HG02852 (cell line): ENCODE data around the gene BPIFB6.

ENCODE experiments used
- ATAC-seq: cut with Tn5 transposase; IDR thresholded peaks from one replicate; pipeline ENCODE4 v1.9.1; 2021; ENCODE audit warnings: mild to moderate bottlenecking, moderate library complexity; ENCODE audit not compliant: unreplicated experiment

Gene BPIFB6

DNA sequence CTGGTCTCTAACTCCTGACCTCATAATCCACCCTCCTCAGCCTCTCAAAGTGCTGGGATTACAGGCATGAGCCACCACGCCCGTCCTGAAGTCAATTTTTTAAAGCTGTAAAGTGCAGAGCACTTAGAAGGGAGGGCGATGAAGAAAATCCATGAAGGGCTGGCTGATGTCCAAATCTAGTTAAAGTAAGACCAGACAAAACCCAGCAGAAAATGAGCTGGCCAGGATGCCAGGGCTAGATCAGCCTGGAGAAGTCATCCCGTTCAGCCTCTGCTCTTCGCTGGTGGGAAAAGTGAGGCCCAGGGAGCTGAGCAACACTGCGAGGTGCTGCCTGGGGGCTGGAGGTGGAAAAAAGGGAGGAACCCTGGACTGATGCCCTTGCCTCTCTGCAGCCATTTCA, 51.1 kb downstream of the BPIFB6 start:
- no peak for ATAC-seq

DNA sequence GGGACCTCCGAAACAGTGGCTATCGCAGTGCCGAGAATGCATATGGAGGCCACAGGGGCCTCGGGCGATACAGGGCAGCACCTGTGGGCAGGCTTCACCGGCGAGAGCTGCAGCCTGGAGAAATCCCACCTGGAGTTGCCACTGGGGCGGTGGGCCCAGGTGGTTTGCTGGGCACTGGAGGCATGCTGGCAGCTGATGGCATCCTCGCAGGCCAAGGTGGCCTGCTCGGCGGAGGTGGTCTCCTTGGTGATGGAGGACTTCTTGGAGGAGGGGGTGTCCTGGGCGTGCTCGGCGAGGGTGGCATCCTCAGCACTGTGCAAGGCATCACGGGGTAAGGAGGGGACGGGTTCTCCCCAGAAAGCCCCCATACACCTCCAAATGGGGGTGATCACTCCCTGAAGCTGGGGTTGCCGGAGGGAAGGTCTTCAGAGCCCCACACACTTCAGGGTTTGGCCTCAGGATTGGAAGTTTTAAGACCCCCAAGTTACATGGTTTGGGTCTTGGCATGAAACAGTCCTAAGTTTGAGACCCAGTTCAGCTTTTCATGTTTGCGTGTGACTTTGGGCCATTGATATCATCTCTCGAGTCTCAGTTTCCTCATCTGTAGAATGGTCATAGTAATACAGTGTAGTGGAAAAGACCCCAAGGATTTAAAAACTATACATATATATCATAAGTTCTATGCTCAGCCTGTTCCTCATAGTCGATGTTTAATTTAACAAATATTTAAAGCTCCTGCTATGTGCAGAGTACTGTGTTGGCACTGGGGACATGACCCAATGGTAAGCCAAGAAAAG, 52.3 kb downstream of the BPIFB6 start:
- no peak for ATAC-seq

- ATAC-seq: no peak
These were observed 53.3 kb downstream of the BPIFB6 start for GRCh38 chr20:33084722-33085121.

- no peak for ATAC-seq
These were observed 54.7 kb downstream of the BPIFB6 start for GRCh38 chr20:33086052-33086722.

- no peak for ATAC-seq
These were observed 59.7 kb downstream of the BPIFB6 start for GRCh38 chr20:33091147-33091546.

DNA sequence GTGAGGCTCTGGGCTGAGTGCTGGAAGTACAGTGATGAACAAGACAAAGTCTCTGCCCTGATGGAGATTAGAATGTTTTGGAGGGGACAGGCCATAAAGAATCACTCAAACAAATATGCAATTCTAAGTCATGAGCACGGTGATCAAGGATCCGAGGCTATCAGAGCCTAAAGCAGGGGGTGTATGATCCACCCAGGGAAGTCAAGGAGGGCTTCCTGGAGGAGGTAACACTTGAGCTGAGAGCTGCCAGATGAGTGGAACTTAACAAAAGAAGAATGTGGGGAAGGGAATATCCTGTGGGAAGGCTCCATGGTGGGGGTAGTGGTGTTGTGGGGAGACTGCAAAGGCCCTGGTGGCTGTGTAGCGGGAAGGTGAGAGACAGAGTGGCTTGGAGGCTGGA, 60.2 kb downstream of the BPIFB6 start:
- ATAC-seq: no peak

DNA sequence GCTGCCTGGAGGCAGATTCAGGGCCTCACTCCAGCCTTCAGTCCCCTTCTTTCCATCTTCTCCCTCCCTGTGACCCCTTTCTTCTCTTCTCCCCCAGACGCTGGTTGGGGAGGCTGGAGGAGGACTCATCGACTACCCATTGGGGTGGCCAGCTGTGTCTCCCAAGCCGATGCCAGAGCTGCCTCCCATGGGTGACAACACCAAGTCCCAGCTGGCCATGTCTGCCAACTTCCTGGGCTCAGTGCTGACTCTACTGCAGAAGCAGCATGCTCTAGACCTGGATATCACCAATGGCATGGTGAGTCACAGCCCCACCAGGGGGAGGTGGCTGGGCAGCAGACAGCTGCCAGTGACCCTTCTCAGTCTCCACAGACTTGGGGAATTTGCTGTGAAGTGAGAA, 60.9 kb downstream of the BPIFB6 start:
- no peak for ATAC-seq

DNA sequence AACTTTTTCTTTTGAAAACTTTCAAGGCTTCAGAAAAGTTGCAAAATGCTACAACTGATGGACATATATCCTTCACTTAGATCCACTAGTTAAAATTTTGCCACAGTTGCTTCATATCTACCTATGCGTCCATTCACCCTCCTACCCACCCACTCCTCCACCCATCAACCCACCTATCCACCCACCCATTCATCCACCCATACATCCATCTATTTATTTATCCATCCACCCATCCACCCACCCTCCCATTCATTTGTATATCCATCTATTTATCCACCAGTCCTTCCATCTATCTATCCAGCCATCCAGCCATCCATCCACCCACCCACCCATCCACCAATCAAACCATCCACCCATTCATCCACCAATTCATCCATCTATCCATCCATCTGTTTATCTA, 61.6 kb downstream of the BPIFB6 start:
- no peak for ATAC-seq

DNA sequence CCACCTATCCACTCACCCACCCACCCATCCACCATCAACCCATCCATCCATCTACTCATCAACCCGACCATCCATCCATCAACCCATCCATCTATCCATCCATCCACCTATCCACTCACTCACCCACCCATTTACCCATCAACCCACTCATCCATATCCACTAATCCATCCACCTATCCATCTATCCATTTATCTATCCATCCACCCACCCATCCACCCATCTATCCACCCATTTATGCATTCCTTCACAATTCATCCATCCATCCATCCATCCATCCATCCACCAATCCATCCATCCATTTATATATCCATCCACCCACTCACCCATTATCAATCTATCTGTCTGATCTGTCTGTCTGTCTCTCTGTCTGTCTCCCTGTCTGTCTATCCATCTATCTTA, 62.1 kb downstream of the BPIFB6 start:
- no peak for ATAC-seq
